GM21447 (cell line): ENCODE measurements around the gene OR6S1.
A peak's percentile ranks its signal among the peaks of the same experiment; 100 is the strongest.
"Not testable (repeated sequence)": the region's sequence is repeated elsewhere in the genome, so short reads cannot be mapped to it uniquely, and the experiment has no call there.

Experiments
- ATAC-seq: cut with Tn5 transposase; IDR thresholded peaks from one replicate; pipeline ENCODE4 v1.9.1; 2021; ENCODE audit not compliant: unreplicated experiment

The OR6S1 gene

GRCh38 chr14:20631880-20632389 lies 9.6 kb downstream of the OR6S1 start:
- ATAC-seq: peak; percentile 22

GRCh38 chr14:20631023-20631879 lies 10.2 kb downstream of the OR6S1 start:
- no peak for ATAC-seq

- no peak for ATAC-seq
Observed at GRCh38 chr14:20630340-20631022, 11.0 kb downstream of the OR6S1 start.

- ATAC-seq: no peak
Observed at GRCh38 chr14:20628063-20628854, 13.2 kb downstream of the OR6S1 start.

- ATAC-seq: no peak
Observed at GRCh38 chr14:20627346-20628027, 14.0 kb downstream of the OR6S1 start.

GRCh38 chr14:20626274-20626673 lies 15.2 kb downstream of the OR6S1 start:
- ATAC-seq: no peak

GRCh38 chr14:20624495-20625070 lies 16.9 kb downstream of the OR6S1 start:
- ATAC-seq: peak; percentile 41

GRCh38 chr14:20623798-20624197 lies 17.7 kb downstream of the OR6S1 start:
- no peak for ATAC-seq

GRCh38 chr14:20622816-20623291 lies 18.6 kb downstream of the OR6S1 start:
- ATAC-seq: no peak

- no peak for ATAC-seq
Observed at GRCh38 chr14:20620798-20621478, 20.6 kb downstream of the OR6S1 start.

GRCh38 chr14:20619688-20620087 lies 21.8 kb downstream of the OR6S1 start:
- not testable (repeated sequence) for ATAC-seq

- no peak for ATAC-seq
Observed at GRCh38 chr14:20618271-20618749, 23.2 kb downstream of the OR6S1 start.

GRCh38 chr14:20617138-20618003 lies 24.1 kb downstream of the OR6S1 start:
- peak; percentile 47 for ATAC-seq

GRCh38 chr14:20615996-20616395 lies 25.5 kb downstream of the OR6S1 start:
- no peak for ATAC-seq

- no peak for ATAC-seq
Observed at GRCh38 chr14:20614038-20614840, 27.3 kb downstream of the OR6S1 start.

GRCh38 chr14:20613094-20614037 lies 28.1 kb downstream of the OR6S1 start:
- ATAC-seq: peak; percentile 57

- ATAC-seq: peak; percentile 15
Observed at GRCh38 chr14:20612403-20612802, 29.1 kb downstream of the OR6S1 start.
